ENCODE measurements around the gene PPT2.

The PPT2 gene

DNA sequence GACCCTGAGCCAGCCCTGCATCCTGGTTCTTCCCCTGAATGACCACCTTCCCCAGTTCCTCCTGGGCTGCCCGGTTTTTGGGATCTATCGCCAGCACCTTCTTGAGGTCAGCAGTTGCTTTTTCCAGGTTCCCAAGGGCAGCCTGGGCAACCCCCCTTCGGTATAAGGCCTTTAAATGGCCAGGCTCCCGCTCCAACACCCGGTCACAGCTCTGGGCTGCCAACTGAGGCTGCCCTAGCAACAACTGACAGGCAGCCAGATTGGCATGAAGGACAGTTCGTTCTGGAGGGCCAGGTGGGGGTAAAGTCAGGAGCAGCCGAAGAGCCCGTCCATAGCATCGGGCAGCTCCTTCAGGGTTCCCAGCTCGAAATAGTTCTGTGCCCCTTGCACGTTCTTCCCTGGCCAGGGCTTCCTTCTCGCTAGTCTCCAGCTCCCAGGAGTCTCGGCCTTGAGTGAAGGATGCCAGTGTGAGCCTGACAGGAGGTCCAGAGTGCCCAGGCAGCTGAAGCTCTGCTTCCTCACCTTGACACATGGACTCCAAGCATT, 25.1 kb upstream of the PPT2 start:
- TF ChIP-seq, protein P1, sequence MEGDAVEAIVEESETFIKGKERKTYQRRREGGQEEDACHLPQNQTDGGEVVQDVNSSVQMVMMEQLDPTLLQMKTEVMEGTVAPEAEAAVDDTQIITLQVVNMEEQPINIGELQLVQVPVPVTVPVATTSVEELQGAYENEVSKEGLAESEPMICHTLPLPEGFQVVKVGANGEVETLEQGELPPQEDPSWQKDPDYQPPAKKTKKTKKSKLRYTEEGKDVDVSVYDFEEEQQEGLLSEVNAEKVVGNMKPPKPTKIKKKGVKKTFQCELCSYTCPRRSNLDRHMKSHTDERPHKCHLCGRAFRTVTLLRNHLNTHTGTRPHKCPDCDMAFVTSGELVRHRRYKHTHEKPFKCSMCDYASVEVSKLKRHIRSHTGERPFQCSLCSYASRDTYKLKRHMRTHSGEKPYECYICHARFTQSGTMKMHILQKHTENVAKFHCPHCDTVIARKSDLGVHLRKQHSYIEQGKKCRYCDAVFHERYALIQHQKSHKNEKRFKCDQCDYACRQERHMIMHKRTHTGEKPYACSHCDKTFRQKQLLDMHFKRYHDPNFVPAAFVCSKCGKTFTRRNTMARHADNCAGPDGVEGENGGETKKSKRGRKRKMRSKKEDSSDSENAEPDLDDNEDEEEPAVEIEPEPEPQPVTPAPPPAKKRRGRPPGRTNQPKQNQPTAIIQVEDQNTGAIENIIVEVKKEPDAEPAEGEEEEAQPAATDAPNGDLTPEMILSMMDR (IDR thresholded peaks at IDR 0.05), result no peak

DNA sequence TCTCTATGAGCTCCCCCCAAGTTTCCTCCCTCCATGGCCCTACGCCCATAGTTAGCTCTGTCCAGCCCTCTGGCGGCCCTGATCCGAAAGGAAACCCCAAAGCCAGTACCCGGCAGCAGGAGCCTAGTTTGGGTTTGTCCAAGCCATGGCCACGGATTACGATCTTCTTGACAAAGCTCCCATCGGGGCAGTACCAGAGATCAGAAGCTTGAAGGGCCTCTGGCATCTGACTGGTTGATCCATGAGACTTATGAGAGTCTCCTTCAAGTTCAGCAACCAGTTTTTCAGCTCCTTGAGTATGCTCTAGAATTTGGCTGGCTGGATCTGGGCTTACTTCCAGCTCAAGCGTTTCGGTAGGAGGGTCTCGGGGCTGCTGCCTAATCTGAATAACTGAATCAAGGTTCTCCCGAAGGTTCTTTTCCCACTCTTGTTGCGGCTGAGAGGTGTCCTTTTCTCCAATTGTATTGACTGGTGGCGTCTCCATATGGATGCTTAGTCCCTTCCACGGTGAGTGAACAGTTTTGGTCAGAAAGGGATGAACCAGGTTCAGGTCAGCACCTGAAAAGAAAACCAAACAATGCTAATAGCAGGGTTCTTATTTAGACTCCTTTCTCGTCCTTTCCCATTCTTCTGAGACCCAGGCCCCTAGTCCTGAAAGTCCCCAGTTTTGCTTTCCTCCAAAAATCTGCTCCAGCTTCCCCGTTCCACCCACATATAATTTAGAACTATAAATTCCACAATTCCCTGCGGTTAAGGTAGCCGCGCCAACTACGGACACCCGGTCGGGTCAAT, 24.4 kb upstream of the PPT2 start:
- TF ChIP-seq, protein P1 (IDR thresholded peaks at IDR 0.05), result no peak

DNA sequence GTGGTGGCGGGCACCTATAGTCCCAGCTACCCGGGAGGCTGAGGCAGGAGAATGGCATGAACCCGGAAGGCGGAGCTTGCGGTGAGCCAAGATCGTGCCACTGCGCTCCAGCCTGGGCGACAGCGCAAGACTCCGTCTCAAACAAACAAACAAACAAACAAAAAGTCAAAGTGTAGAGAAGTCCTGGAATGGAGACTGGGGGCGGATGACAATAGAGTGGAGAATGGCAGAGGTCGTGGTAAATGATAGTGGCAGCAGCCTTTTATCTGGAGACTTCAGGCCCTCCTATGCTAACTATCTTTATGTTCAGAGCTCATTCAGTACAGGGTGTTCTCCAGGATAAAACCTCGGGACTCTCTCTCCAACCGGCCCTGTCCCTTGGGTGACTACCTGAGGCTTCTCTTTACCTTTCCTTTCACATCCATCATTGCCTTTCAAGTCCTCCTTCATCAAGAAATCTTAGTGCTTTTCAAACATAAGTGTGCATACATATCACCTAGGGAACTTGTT, 22.4 kb upstream of the PPT2 start:
- TF ChIP-seq, protein P1 (IDR thresholded peaks at IDR 0.05), result no peak

GRCh38 chr6:32132110-32132509, 21.8 kb upstream of the PPT2 start:
- TF ChIP-seq, protein P1 (IDR thresholded peaks at IDR 0.05), result no peak

GRCh38 chr6:32133786-32134185, 20.2 kb upstream of the PPT2 start:
- TF ChIP-seq, protein P1 (IDR thresholded peaks at IDR 0.05), result no peak

- TF ChIP-seq, protein P1 (IDR thresholded peaks at IDR 0.05), result no peak
Observed at GRCh38 chr6:32137454-32137853, 16.5 kb upstream of the PPT2 start.

DNA sequence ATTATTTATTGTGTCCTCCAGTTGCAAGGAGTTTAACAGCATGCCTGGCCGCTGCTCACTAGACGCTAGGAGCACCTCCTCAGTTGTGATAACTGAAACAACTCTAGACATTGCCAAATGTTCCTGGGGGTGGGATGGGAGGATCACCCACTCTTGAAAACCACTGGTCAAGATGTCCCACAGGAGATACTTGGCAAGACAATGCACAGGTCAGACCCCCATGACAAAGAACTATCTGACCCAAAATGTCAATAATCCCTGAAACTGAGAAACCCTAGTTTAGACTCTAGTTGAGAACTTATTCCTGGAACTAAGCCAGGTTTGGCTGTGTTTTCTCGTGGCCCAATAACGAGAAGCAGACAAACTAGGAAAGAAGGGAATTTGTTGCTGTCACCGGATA, 14.4 kb upstream of the PPT2 start:
- TF ChIP-seq, protein P1 (IDR thresholded peaks at IDR 0.05), result no peak

Measured in LNCAP (cell line).